ENCODE results near the gene NCKAP5. TPM values are rescaled to one million over a fixed set of nuclear protein-coding genes. Genes with fewer than 3 reads are reported as not detected.

NCKAP5 gene
- polyA plus RNA-seq, 2 donors: 2.2 to 3.0 TPM

DNA sequence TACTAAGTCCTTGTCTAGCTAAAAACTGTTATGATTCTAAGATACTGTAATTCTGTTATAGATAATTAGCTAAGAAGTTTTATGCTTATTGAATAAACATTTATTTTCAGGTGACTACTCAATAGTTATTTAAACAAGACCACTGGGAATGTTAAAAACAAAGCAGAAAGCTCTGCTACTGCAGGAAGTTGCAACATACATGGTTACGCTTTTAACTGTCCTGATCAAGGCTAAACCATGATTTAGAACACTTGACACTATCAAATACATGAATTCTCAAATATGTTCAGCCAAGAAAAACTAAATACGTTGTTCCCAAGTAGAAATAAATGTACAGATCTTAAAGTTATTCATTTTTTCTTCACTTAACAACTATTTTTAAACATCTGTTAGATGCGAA is 263.9 kb downstream of the NCKAP5 start:
- H3K9me3 ChIP-seq (ENCODE audit: control insufficient read depth in 2 of 2, insufficient read depth in 1 of 2, low read depth in 1 of 2, low read length in 1 of 2): no peaks in the 10 kb centered on the region
- no peak overlapping the region for H3K4me3 ChIP-seq (ENCODE audit: low read depth in 1 of 2, low read length in 2 of 2)
- no peak overlapping the region for H3K27ac ChIP-seq (ENCODE audit: low read depth in 2 of 2, low read length in 1 of 2)
- WGBS, 2 donors: 70 to 71% methylated on average over 3 of the region's 3 CpGs
- H3K36me3 ChIP-seq (ENCODE audit: control insufficient read depth in 2 of 2, insufficient read depth in 2 of 2, low read length in 1 of 2): no peaks in the 10 kb centered on the region
- H3K27me3 ChIP-seq (ENCODE audit: control insufficient read depth in 1 of 2, insufficient read depth in 2 of 2, low read length in 2 of 2): no peaks in the 10 kb centered on the region
- H3K4me1 ChIP-seq (ENCODE audit: control insufficient read depth in 2 of 2, insufficient read depth in 2 of 2, low read length in 1 of 2): no peaks in the 10 kb centered on the region

GRCh38 chr2:133303150-133303549 is 265.1 kb downstream of the NCKAP5 start:
- no peak overlapping the region for H3K4me3 ChIP-seq (ENCODE audit: low read depth in 1 of 2, low read length in 2 of 2)
- H3K27me3 ChIP-seq (ENCODE audit: control insufficient read depth in 1 of 2, insufficient read depth in 2 of 2, low read length in 2 of 2): no peaks in the 10 kb centered on the region
- no peaks in the 10 kb centered on the region for H3K36me3 ChIP-seq (ENCODE audit: control insufficient read depth in 2 of 2, insufficient read depth in 2 of 2, low read length in 1 of 2)
- WGBS, 2 donors: 63 to 85% methylated on average over 1 of the region's 1 CpG
- H3K9me3 ChIP-seq (ENCODE audit: control insufficient read depth in 2 of 2, insufficient read depth in 1 of 2, low read depth in 1 of 2, low read length in 1 of 2): no peaks in the 10 kb centered on the region
- H3K4me1 ChIP-seq (ENCODE audit: control insufficient read depth in 2 of 2, insufficient read depth in 2 of 2, low read length in 1 of 2): no peaks in the 10 kb centered on the region
- H3K27ac ChIP-seq (ENCODE audit: low read depth in 2 of 2, low read length in 1 of 2): no peak overlapping the region

DNA sequence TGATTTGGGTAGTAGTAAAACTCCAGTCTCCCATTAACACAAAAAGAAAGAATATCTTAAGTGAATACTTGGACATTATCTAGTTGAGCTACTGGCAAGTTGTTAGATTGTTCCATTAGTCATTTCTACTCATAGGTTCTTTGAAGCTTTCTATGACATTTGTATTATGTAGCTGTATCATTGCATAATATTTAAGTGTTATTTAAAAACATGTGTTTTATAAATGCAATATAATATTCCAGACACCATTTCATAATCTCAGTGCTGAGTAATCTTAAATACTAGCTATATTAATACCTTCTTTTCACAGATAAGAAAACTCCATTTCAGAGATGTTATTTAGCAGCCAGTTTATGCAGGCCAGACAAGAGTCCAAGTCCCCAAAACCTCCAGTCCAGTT is 271.9 kb downstream of the NCKAP5 start:
- Histone ChIP-seq H3K27ac (ENCODE audit: low read depth in 2 of 2, low read length in 1 of 2) (no peak overlapping the region), H3K9me3 (ENCODE audit: control insufficient read depth in 2 of 2, insufficient read depth in 1 of 2, low read depth in 1 of 2, low read length in 1 of 2) (no peaks in the 10 kb centered on the region), H3K4me3 (ENCODE audit: low read depth in 1 of 2, low read length in 2 of 2) (no peak overlapping the region), H3K27me3 (ENCODE audit: control insufficient read depth in 1 of 2, insufficient read depth in 2 of 2, low read length in 2 of 2) (no peaks in the 10 kb centered on the region), H3K4me1 (ENCODE audit: control insufficient read depth in 2 of 2, insufficient read depth in 2 of 2, low read length in 1 of 2) (no peaks in the 10 kb centered on the region), H3K36me3 (ENCODE audit: control insufficient read depth in 2 of 2, insufficient read depth in 2 of 2, low read length in 1 of 2) (no peaks in the 10 kb centered on the region)

DNA sequence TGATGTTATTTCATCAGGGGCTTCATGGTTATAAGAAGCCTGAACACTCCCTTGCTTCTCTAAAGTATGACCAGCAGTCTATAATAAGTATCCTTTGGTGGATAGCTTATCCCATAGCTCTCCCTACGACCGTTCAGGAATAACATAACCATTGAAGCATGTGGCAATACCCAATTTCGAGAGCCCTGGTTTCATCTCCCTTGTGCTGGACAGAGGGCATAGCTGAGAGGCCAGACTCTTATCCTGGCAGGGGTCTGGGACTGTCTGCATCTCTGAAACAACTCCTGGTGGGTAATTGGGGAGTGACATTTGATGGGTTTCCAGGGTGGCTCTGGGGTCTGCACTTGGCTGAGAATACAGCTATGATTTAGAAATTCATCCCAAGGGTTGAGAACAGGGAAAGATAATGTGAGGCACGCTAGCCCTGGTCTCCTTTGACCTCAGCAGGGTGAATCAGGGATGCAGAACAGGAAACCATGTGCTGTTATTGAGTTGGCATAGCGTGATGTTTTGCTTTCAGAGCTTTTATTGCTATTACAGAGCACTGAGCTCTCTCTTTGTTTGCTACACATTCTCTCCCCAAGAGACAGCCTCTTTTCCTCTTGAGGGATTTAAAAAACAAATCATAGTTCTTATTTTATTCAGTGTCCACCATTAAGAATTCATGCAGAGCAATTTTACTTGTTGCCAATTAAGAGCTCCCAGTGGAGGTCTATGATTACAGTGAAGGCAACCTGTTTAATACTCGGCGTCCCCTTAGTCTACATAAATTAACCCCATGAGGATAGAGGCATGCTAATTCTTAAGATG is 274.5 kb downstream of the NCKAP5 start:
- Histone ChIP-seq H3K4me3 (ENCODE audit: low read depth in 1 of 2, low read length in 2 of 2) (no peak overlapping the region), H3K27ac (ENCODE audit: low read depth in 2 of 2, low read length in 1 of 2) (no peak overlapping the region), H3K36me3 (ENCODE audit: control insufficient read depth in 2 of 2, insufficient read depth in 2 of 2, low read length in 1 of 2) (no peaks in the 10 kb centered on the region), H3K9me3 (ENCODE audit: control insufficient read depth in 2 of 2, insufficient read depth in 1 of 2, low read depth in 1 of 2, low read length in 1 of 2) (no peaks in the 10 kb centered on the region), H3K27me3 (ENCODE audit: control insufficient read depth in 1 of 2, insufficient read depth in 2 of 2, low read length in 2 of 2) (no peaks in the 10 kb centered on the region), H3K4me1 (ENCODE audit: control insufficient read depth in 2 of 2, insufficient read depth in 2 of 2, low read length in 1 of 2) (peaks cover 0 to 2% of the 10 kb centered on the region in 2 donors)
- 69 to 76% methylated on average over 7 of the region's 7 CpGs for WGBS, 2 donors

- H3K27ac ChIP-seq (ENCODE audit: low read depth in 2 of 2, low read length in 1 of 2): no peak overlapping the region
- H3K4me3 ChIP-seq (ENCODE audit: low read depth in 1 of 2, low read length in 2 of 2): no peak overlapping the region
- no peaks in the 10 kb centered on the region for H3K27me3 ChIP-seq (ENCODE audit: control insufficient read depth in 1 of 2, insufficient read depth in 2 of 2, low read length in 2 of 2)
- H3K4me1 ChIP-seq (ENCODE audit: control insufficient read depth in 2 of 2, insufficient read depth in 2 of 2, low read length in 1 of 2): peaks cover 0 to 2% of the 10 kb centered on the region in 2 donors
- WGBS, 2 donors: 69 to 75% methylated on average over 2 of the region's 2 CpGs
- no peaks in the 10 kb centered on the region for H3K36me3 ChIP-seq (ENCODE audit: control insufficient read depth in 2 of 2, insufficient read depth in 2 of 2, low read length in 1 of 2)
- no peaks in the 10 kb centered on the region for H3K9me3 ChIP-seq (ENCODE audit: control insufficient read depth in 2 of 2, insufficient read depth in 1 of 2, low read depth in 1 of 2, low read length in 1 of 2)
These were observed 276.0 kb downstream of the NCKAP5 start for GRCh38 chr2:133292259-133292658.

DNA sequence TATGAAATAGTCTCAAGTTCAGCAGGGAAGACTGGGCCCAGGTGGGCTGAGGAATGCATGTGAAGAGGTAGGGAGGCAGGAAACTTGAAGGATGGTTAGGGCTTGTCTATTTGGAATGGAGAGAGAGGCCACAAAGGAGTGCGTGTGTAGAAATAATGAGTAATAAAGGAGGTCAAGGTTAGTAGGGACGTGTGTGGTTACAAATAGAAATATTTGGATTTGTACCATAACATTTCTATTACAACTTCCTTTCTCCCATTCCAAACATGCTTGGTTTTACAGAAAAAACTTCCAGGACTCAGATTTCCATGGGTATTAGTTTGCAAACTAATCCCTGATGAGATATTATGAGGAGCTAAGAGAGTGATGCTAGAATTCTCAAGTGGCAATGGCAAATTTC is 280.6 kb downstream of the NCKAP5 start:
- Histone ChIP-seq H3K4me3 (ENCODE audit: low read depth in 1 of 2, low read length in 2 of 2) (no peak overlapping the region), H3K27me3 (ENCODE audit: control insufficient read depth in 1 of 2, insufficient read depth in 2 of 2, low read length in 2 of 2) (no peaks in the 10 kb centered on the region), H3K36me3 (ENCODE audit: control insufficient read depth in 2 of 2, insufficient read depth in 2 of 2, low read length in 1 of 2) (no peaks in the 10 kb centered on the region), H3K27ac (ENCODE audit: low read depth in 2 of 2, low read length in 1 of 2) (no peak overlapping the region), H3K9me3 (ENCODE audit: control insufficient read depth in 2 of 2, insufficient read depth in 1 of 2, low read depth in 1 of 2, low read length in 1 of 2) (no peaks in the 10 kb centered on the region), H3K4me1 (ENCODE audit: control insufficient read depth in 2 of 2, insufficient read depth in 2 of 2, low read length in 1 of 2) (peaks cover 0 to 2% of the 10 kb centered on the region in 2 donors)
- WGBS, 2 donors: 70 to 72% methylated on average over 2 of the region's 2 CpGs

DNA sequence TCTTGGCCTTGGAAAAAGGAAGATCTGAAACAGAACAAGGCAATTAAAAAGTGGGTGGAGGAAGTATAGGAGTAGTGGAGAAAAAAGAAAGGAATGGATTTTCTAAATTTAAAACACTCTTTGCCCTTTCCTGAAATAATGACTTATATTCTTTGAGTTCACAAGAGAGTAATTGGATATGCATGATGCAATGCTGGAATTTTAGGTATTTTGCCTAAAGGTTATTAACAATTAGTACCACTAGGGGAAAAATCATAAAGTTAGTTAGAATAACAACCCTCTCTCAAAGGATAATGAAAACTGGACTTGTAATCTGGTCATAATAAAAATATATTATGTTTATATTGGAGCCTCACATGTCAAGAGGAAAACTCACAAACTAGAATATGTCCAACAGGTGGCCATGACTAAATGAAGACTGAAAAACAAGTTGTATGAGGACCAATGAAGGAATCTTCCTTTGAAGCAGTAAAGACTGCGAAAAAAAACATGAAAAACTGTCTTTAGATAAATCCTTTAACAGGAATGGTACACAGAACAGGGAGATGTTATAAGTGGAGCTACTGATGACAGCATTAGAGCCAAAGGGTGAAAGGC is 281.8 kb downstream of the NCKAP5 start:
- Histone ChIP-seq H3K9me3 (ENCODE audit: control insufficient read depth in 2 of 2, insufficient read depth in 1 of 2, low read depth in 1 of 2, low read length in 1 of 2) (no peaks in the 10 kb centered on the region), H3K4me3 (ENCODE audit: low read depth in 1 of 2, low read length in 2 of 2) (no peak overlapping the region), H3K36me3 (ENCODE audit: control insufficient read depth in 2 of 2, insufficient read depth in 2 of 2, low read length in 1 of 2) (no peaks in the 10 kb centered on the region), H3K27ac (ENCODE audit: low read depth in 2 of 2, low read length in 1 of 2) (no peak overlapping the region), H3K4me1 (ENCODE audit: control insufficient read depth in 2 of 2, insufficient read depth in 2 of 2, low read length in 1 of 2) (peaks cover 0 to 2% of the 10 kb centered on the region in 2 donors), H3K27me3 (ENCODE audit: control insufficient read depth in 1 of 2, insufficient read depth in 2 of 2, low read length in 2 of 2) (no peaks in the 10 kb centered on the region)
- WGBS, 2 donors: 74 to 84% methylated on average over 1 of the region's 1 CpG

GRCh38 chr2:133273031-133273430 is 295.2 kb downstream of the NCKAP5 start:
- no peaks in the 10 kb centered on the region for H3K36me3 ChIP-seq (ENCODE audit: control insufficient read depth in 2 of 2, insufficient read depth in 2 of 2, low read length in 1 of 2)
- H3K9me3 ChIP-seq (ENCODE audit: control insufficient read depth in 2 of 2, insufficient read depth in 1 of 2, low read depth in 1 of 2, low read length in 1 of 2): no peaks in the 10 kb centered on the region
- no peaks in the 10 kb centered on the region for H3K4me1 ChIP-seq (ENCODE audit: control insufficient read depth in 2 of 2, insufficient read depth in 2 of 2, low read length in 1 of 2)
- H3K27ac ChIP-seq (ENCODE audit: low read depth in 2 of 2, low read length in 1 of 2): no peak overlapping the region
- H3K27me3 ChIP-seq (ENCODE audit: control insufficient read depth in 1 of 2, insufficient read depth in 2 of 2, low read length in 2 of 2): no peaks in the 10 kb centered on the region
- 50 to 57% methylated on average over 3 of the region's 3 CpGs for WGBS, 2 donors
- no peak overlapping the region for H3K4me3 ChIP-seq (ENCODE audit: low read depth in 1 of 2, low read length in 2 of 2)

DNA sequence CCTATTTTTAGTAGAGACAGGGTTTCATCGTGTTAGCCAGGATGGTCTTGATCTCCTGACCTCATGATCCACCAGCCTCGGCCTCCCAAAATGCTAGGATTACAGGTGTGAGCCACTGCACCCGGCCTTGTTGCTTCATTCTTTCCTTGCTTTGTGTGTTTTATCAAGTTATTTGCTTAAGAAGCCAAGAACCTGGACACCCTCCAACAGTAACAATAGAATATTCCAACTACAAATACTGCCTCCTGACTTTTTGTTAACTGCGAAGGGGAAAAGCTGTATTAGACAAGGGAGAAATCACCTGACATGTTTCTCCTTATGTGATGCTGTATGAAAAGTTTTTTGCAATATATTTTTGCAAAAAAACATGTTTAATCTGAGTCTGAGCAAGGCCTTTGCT is 297.2 kb downstream of the NCKAP5 start:
- Histone ChIP-seq H3K27me3 (ENCODE audit: control insufficient read depth in 1 of 2, insufficient read depth in 2 of 2, low read length in 2 of 2) (no peaks in the 10 kb centered on the region), H3K36me3 (ENCODE audit: control insufficient read depth in 2 of 2, insufficient read depth in 2 of 2, low read length in 1 of 2) (no peaks in the 10 kb centered on the region), H3K4me1 (ENCODE audit: control insufficient read depth in 2 of 2, insufficient read depth in 2 of 2, low read length in 1 of 2) (peaks cover 3 to 6% of the 10 kb centered on the region in 2 donors), H3K27ac (ENCODE audit: low read depth in 2 of 2, low read length in 1 of 2) (no peak overlapping the region), H3K9me3 (ENCODE audit: control insufficient read depth in 2 of 2, insufficient read depth in 1 of 2, low read depth in 1 of 2, low read length in 1 of 2) (no peaks in the 10 kb centered on the region), H3K4me3 (ENCODE audit: low read depth in 1 of 2, low read length in 2 of 2) (no peak overlapping the region)
- 58 to 63% methylated on average over 4 of the region's 4 CpGs for WGBS, 2 donors

GRCh38 chr2:133270550-133270949 is 297.7 kb downstream of the NCKAP5 start:
- H3K4me3 ChIP-seq (ENCODE audit: low read depth in 1 of 2, low read length in 2 of 2): no peak overlapping the region
- no peak overlapping the region for H3K27ac ChIP-seq (ENCODE audit: low read depth in 2 of 2, low read length in 1 of 2)
- no peaks in the 10 kb centered on the region for H3K36me3 ChIP-seq (ENCODE audit: control insufficient read depth in 2 of 2, insufficient read depth in 2 of 2, low read length in 1 of 2)
- no peaks in the 10 kb centered on the region for H3K27me3 ChIP-seq (ENCODE audit: control insufficient read depth in 1 of 2, insufficient read depth in 2 of 2, low read length in 2 of 2)
- WGBS, 2 donors: 90 to 95% methylated on average over 5 of the region's 5 CpGs
- H3K4me1 ChIP-seq (ENCODE audit: control insufficient read depth in 2 of 2, insufficient read depth in 2 of 2, low read length in 1 of 2): peaks cover 5 to 6% of the 10 kb centered on the region in 2 donors
- H3K9me3 ChIP-seq (ENCODE audit: control insufficient read depth in 2 of 2, insufficient read depth in 1 of 2, low read depth in 1 of 2, low read length in 1 of 2): no peaks in the 10 kb centered on the region

Data from esophagus (tissue), 2 donors.